ENCODE measurements around the gene KLK5.

DNA sequence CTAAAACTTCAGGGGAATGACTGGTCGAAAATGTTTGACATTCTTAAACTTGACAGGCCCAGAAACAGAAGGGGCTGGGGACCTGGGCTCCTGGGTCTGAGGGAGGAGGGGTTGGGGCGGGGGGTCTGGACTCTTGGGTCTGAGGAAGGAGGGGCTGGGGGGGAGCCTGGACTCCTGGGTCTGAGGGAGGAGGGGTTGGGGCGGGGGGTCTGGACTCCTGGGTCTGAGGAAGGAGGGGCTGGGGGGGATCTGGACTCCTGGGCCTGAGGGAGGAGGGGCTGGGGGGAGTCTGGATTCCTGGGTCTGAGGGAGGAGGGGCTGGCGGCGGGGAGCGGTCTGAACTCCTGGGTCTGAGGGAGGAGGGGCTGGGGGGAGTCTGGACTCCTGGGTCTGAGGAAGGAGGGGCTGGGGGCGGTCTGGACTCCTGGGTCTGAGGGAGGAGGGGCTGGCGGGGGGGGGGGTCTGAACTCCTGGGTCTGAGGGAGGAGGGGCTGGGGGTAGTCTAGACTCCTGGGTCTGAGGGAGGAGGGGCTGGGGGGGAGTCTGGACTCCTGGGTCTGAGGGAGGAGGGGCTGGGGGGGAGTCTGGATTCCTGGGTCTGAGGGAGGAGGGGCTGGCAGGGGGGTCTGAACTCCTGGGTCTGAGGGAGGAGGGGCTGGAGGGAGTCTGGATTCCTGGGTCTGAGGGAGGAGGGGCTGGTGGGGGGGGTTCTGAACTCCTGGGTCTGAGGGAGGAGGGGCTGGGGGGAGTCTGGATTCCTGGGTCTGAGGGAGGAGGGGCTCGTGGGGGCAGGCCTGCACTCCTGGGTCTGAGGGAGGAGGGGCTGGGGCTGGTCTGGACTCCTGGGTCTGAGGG, 22.1 kb upstream of the KLK5 start:
- TF ChIP-seq, protein P1, sequence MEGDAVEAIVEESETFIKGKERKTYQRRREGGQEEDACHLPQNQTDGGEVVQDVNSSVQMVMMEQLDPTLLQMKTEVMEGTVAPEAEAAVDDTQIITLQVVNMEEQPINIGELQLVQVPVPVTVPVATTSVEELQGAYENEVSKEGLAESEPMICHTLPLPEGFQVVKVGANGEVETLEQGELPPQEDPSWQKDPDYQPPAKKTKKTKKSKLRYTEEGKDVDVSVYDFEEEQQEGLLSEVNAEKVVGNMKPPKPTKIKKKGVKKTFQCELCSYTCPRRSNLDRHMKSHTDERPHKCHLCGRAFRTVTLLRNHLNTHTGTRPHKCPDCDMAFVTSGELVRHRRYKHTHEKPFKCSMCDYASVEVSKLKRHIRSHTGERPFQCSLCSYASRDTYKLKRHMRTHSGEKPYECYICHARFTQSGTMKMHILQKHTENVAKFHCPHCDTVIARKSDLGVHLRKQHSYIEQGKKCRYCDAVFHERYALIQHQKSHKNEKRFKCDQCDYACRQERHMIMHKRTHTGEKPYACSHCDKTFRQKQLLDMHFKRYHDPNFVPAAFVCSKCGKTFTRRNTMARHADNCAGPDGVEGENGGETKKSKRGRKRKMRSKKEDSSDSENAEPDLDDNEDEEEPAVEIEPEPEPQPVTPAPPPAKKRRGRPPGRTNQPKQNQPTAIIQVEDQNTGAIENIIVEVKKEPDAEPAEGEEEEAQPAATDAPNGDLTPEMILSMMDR (IDR thresholded peaks at IDR 0.05; ENCODE audit: low read length), result no peak
- TF ChIP-seq EZH2 (optimal IDR thresholded peaks at IDR 0.05; ENCODE audit: low read depth, low read length), result no peak

Data from MM.1S (cell line).